K562 (cell line): ENCODE measurements around the gene VWA3A. TPM values are rescaled to one million over a fixed set of nuclear protein-coding genes. Genes with fewer than 3 reads are reported as not detected.

Experiments used
- ATAC-seq: fragments of 200-7000 bp; cut with Tn5 transposase; 3 replicates; pipeline ENCODE4 v1.9.1; 2020; ENCODE audit warnings: moderate library complexity
- BruUV-seq: library from RNA; stranded (reverse); fragments of 400-500 nt; replicated peaks from 2 replicates; lab custom pipeline; 2021; lab: Mats Ljungman, UMichigan
- CTCF ChIA-PET: fragments of 300-600 bp; formaldehyde crosslinking; extraction: SDS; loops from one replicate; lab custom pipeline; 2021; ENCODE audit warnings: low intra/inter-chr PET ratio; lab: Yijun Ruan, JAX
- POLR2A ChIA-PET: fragments of 300-600, 350-650 bp; sonication (Branson Sonifier 250); formaldehyde crosslinking; extraction: SDS; loops from one replicate; lab custom pipeline; 2021; ENCODE audit warnings: antibody characterized with exemption, inconsistent platforms; lab: Yijun Ruan, JAX
- DNase-seq, 4 experiments: peaks; one replicate each; pipeline versions ENCODE4 v3.0.0 to v3.0.0-alpha.2; 2011 to 2018; ENCODE audit warnings: low spot score in 3 of 4, mixed read lengths in 3 of 4; ENCODE audit errors: extremely low read depth in 1 of 4
- FAIRE-seq: peaks from 2 replicates; lab custom pipeline; 2011; peaks lifted over from hg19 to GRCh38; lab: Jason Lieb, UNC
- H2AFZ ChIP-seq: 2 replicates; pipeline ENCODE4 v1.6.0; 2011; ENCODE audit warnings: low read depth, low read length, control low read depth, inconsistent platforms
- H3K27ac ChIP-seq: fragments of 200-600 bp; 3 replicates; pipeline ENCODE4 v1.8.0; 2011; ENCODE audit warnings: low read depth, mild to moderate bottlenecking, control low read depth, inconsistent platforms, low read length, moderate library complexity, mixed read lengths; ENCODE audit errors: extremely low read depth
- H3K27me3 ChIP-seq, 2 experiments: fragments of 300-600 bp in 1 of 2; 2 replicates in 1 of 2; 3 replicates in 1 of 2; pipeline versions ENCODE4 v1.6.0 to v1.8.0; 2011; ENCODE audit warnings: inconsistent platforms in 2 of 2, low read length in 2 of 2, mild to moderate bottlenecking in 1 of 2, mixed read lengths in 1 of 2, moderate library complexity in 1 of 2; ENCODE audit not compliant: control insufficient read depth in 2 of 2, insufficient read depth in 2 of 2
- H3K36me3 ChIP-seq: fragments of 300-600 bp; 3 replicates; pipeline ENCODE4 v1.8.0; 2011; ENCODE audit warnings: mild to moderate bottlenecking, low read length, inconsistent platforms; ENCODE audit not compliant: control insufficient read depth, insufficient read depth
- H3K4me1 ChIP-seq, 2 experiments: fragments of 200-600 bp in 1 of 2; replicated peaks in 1 of 2; 2 replicates in 1 of 2; 3 replicates in 1 of 2; pipeline versions ENCODE4 v1.5.1 to v1.8.0; 2011; ENCODE audit warnings: inconsistent platforms in 2 of 2, low read length in 2 of 2, mild to moderate bottlenecking in 1 of 2, mixed read lengths in 1 of 2, moderate library complexity in 1 of 2; ENCODE audit not compliant: control insufficient read depth in 2 of 2, insufficient read depth in 2 of 2
- H3K4me2 ChIP-seq: 2 replicates; pipeline ENCODE4 v1.6.1; 2011; ENCODE audit warnings: low read length, control low read depth, inconsistent platforms, mixed read lengths; ENCODE audit not compliant: insufficient read depth
- H3K4me3 ChIP-seq: fragments of 200-600 bp; sonication (generic), shearing (Covaris generic); 2 replicates; pipeline ENCODE4 v1.5.1; 2016; ENCODE audit warnings: control low read depth, inconsistent platforms
- H3K79me2 ChIP-seq: fragments of 200-600 bp; 3 replicates; pipeline ENCODE4 v1.8.0; 2011; ENCODE audit warnings: low read length, inconsistent platforms; ENCODE audit not compliant: control insufficient read depth, insufficient read depth
- H3K9ac ChIP-seq, 2 experiments: 2 replicates each; pipeline versions ENCODE4 v1.6.0 to v1.6.1; 2011; ENCODE audit warnings: low read depth in 2 of 2, low read length in 2 of 2, control low read depth in 1 of 2, inconsistent platforms in 1 of 2, mild to moderate bottlenecking in 1 of 2, mixed read lengths in 1 of 2; ENCODE audit not compliant: insufficient read depth in 1 of 2
- H3K9me1 ChIP-seq: one replicate; pipeline ENCODE4 v1.6.0; 2011; ENCODE audit warnings: inconsistent platforms, mild to moderate bottlenecking, low read length, moderate library complexity; ENCODE audit not compliant: control insufficient read depth, insufficient read depth
- H3K9me3 ChIP-seq: replicated peaks from 2 replicates; pipeline ENCODE4 v1.5.1; 2011; ENCODE audit warnings: low read depth, low read length, inconsistent platforms; ENCODE audit not compliant: control insufficient read depth, insufficient read depth
- H4K20me1 ChIP-seq: replicated peaks from 2 replicates; pipeline ENCODE4 v1.6.1; 2011; ENCODE audit warnings: low read length, inconsistent platforms, mixed read lengths; ENCODE audit not compliant: control insufficient read depth, insufficient read depth
- ARID4B ChIP-seq: sonication (generic); formaldehyde crosslinking; IDR thresholded peaks from 2 replicates; pipeline ENCODE4 v1.8.0; 2022; ENCODE audit warnings: mild to moderate bottlenecking, missing genetic modification reagents
- BCOR ChIP-seq: fragments of 450-650 bp; IDR thresholded peaks from 2 replicates; pipeline ENCODE4 v1.6.1; 2016
- BHLHE40 ChIP-seq: IDR thresholded peaks from 2 replicates; pipeline ENCODE4 v1.6.1; 2011; ENCODE audit warnings: low read length, improper control_type of control experiment
- CBX8 ChIP-seq: fragments of 200-600 bp; sonication (generic); IDR thresholded peaks from 2 replicates; pipeline ENCODE4 v1.6.1; 2012; ENCODE audit warnings: borderline replicate concordance, mixed run types, low read depth, mild to moderate bottlenecking, moderate library complexity, mixed read lengths, low read length, control low read depth, inconsistent platforms; ENCODE audit not compliant: poor library complexity, severe bottlenecking; ENCODE audit errors: extremely low read depth
- EP400 ChIP-seq: fragments of 450-650 bp; IDR thresholded peaks from 2 replicates; pipeline ENCODE4 v1.6.1; 2017; ENCODE audit warnings: antibody characterized with exemption, mild to moderate bottlenecking, moderate library complexity
- MAZ ChIP-seq, 2 experiments: fragments of 450-650 bp in 1 of 2; sonication (generic) in 1 of 2; formaldehyde crosslinking; IDR thresholded peaks in 1 of 2; conservative IDR thresholded peaks in 1 of 2; 2 replicates each; pipeline versions ENCODE4 v1.4.0 to v1.5.0; 2020; ENCODE audit warnings: mild to moderate bottlenecking in 1 of 2, missing genetic modification reagents in 1 of 2
- NFXL1 ChIP-seq: fragments of 450-650 bp; formaldehyde crosslinking; IDR thresholded peaks from 2 replicates; pipeline ENCODE4 v1.4.0; 2021; ENCODE audit warnings: mild to moderate bottlenecking
- TEAD4 ChIP-seq, 2 experiments: sonication (generic) in 1 of 2; formaldehyde crosslinking in 1 of 2; IDR thresholded peaks; 2 replicates each; pipeline versions ENCODE4 v1.6.1 to v1.8.0; 2012 to 2022; ENCODE audit warnings: borderline replicate concordance in 1 of 2, inconsistent platforms in 1 of 2, low read length in 1 of 2, mild to moderate bottlenecking in 1 of 2, missing genetic modification reagents in 1 of 2
- ZNF165 ChIP-seq: fragments of 250-450 bp; sonication (Bioruptor Pico); IDR thresholded peaks from 2 replicates; pipeline ENCODE4 v1.4.0; 2020; ENCODE audit warnings: borderline replicate concordance
- ZNF384 ChIP-seq: IDR thresholded peaks from 2 replicates; pipeline ENCODE4 v1.6.1; 2012; ENCODE audit warnings: low read depth, low read length, improper control_type of control experiment
- WGBS: fragments of 100-300 bp; shearing (Covaris generic); methylation state at CpG from one replicate; pipeline ENCODE4 v1.1.6; 2016; ENCODE audit warnings: low coverage, mixed read lengths; ENCODE audit not compliant: insufficient coverage; ENCODE audit errors: missing lambda C conversion rate; 5-methylcytosine and 5-hydroxymethylcytosine counted together
- in situ Hi-C: fragments of 300-500 bp; cut with MboI; formaldehyde crosslinking; loops from 4 replicates; pipeline ENCODE4 v1.15.0; 2018; ENCODE audit warnings: inconsistent platforms, mixed read lengths
- intact Hi-C: fragments of 100-400 bp; cut with micrococcal nuclease; formaldehyde crosslinking; loops from 2 replicates; pipeline ENCODE4 v1.14.2; 2022
- polyA plus RNA-seq, 8 experiments: library from polyadenylated mRNA; depleted of rRNA in 4 of 8; stranded (reverse) in 5 of 8; unstranded in 3 of 8; fragments of >200 nt; fragmentation: Nextera tagmentation in 2 of 8; fragmentation: Illumina TruSeq in 1 of 8; extraction: Ambion mirVana in 2 of 8; extraction: Trizol in 1 of 8; gene quantifications; 2 replicates each; pipeline versions ENCODE4 v1.2.1 to v1.2.3, GENCODE V29; 2011 to 2014; ENCODE audit warnings: inconsistent platforms in 1 of 8, missing spikeins in 1 of 8
- total RNA-seq, 7 experiments: library from RNA; depleted of rRNA in 6 of 7; stranded (reverse); fragments of >200 nt in 6 of 7; fragmentation: Illumina TruSeq in 2 of 7; extraction: Trizol in 2 of 7; gene quantifications; 2 replicates each; pipeline versions ENCODE4 v1.2.1 to v1.2.3, GENCODE V29; 2011 to 2021; ENCODE audit warnings: low replicate concordance in 1 of 7

Gene VWA3A
- total and polyA plus RNA-seq, 9 of the 15 experiments (the other 6 are each of a cell fraction or from before 2014, with no cell fraction given), result not detected

- Histone ChIP-seq H3K9ac (no peak overlapping the region), H3K27ac (no peak overlapping the region), H4K20me1 (no peaks in the 10 kb centered on the region), H3K9me1 (no peaks in the 10 kb centered on the region), H2AFZ (no peak overlapping the region), H3K79me2 (no peaks in the 10 kb centered on the region), H3K4me3 (no peak overlapping the region), H3K36me3 (no peaks in the 10 kb centered on the region), H3K9me3 (no peaks in the 10 kb centered on the region), H3K4me2 (no peak overlapping the region), H3K27me3 (no peaks in the 10 kb centered on the region), H3K4me1 (no peaks in the 10 kb centered on the region; a peak in 1 of 5 replicates)
- intact Hi-C loops (no loop called here), in situ Hi-C loops (no loop called here)
- CTCF ChIA-PET, result interaction anchor here (0.7 kb wide), 1 partner anchor 123 kb away, joined by 3 read pairs; no protein-coding TSS in a partner anchor
- no TSS peak for BruUV-seq
- WGBS, result 32% methylated on average over 3 of the region's 3 CpGs
- ATAC-seq (no peak), DNase-seq (no peak), FAIRE-seq (no peak)
- TF ChIP-seq BHLHE40 (no peak), ZNF384 (0 out of 2 replicates have a peak, but pooled peaks have one; percentile 3)
- POLR2A ChIA-PET, result no interaction called here
Observed at GRCh38 chr16:22073350-22073749, 19.0 kb upstream of the VWA3A start.

DNA sequence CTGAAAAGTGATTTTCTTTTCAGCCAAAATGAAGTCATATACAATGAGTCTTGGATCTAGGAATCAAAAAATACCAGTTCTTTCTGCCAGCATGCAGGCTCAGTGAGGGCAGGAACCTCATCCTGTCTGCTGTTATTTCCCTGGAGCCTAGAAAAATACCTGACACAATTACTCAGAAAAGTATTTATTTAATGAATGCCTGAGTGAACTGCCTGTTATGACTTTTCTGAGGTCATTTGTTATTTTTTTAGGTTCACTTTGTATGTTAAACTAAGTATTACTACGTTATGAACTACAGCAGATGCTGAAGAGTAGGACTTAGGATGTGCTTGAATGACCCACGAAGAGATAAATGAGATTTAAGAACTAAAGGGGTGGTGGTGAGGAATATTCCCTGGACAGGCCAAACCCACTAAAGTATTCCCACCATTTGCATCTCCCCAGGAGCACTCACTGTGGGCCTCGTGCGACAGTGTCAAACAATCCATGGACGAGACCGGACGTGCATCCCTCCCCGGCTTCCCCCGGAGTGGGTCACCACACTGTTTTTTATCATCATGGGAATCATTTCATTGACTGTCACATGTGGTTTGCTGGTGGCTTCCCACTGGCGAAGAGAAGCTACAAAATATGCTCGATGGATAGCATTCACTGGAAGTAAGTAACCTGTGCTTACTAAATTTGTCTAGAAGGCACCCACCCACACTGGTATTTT, 17.1 kb upstream of the VWA3A start:
- Histone ChIP-seq H2AFZ (no peak overlapping the region), H3K4me3 (no peak overlapping the region), H3K9ac (no peak overlapping the region), H3K4me2 (no peak overlapping the region), H4K20me1 (no peaks in the 10 kb centered on the region), H3K36me3 (no peaks in the 10 kb centered on the region), H3K9me3 (no peaks in the 10 kb centered on the region), H3K27me3 (no peaks in the 10 kb centered on the region), H3K9me1 (no peaks in the 10 kb centered on the region), H3K4me1 (no peaks in the 10 kb centered on the region; a peak in 1 of 5 replicates), H3K79me2 (no peaks in the 10 kb centered on the region), H3K27ac (no peak overlapping the region)
- BruUV-seq, result no TSS peak
- WGBS, result 67% methylated on average over 11 of the region's 11 CpGs
- FAIRE-seq, result no peak
- in situ Hi-C loops, result no loop called here
- CTCF ChIA-PET, result no interaction called here
- DNase-seq, result no peak
- no peak for ATAC-seq
- POLR2A ChIA-PET, result no interaction called here
- intact Hi-C loops, result loop anchor here (5.0 kb wide), 1 partner anchor 123 kb away; the partner anchor contains the start of gene UQCRC2
- no peak for TF ChIP-seq ARID4B (CRISPR knock-in tag)
- no peak for TF ChIP-seq MAZ (CRISPR knock-in tag; conservative IDR thresholded peaks at IDR 0.05 in 1 of 2, IDR thresholded peaks at IDR 0.05 in 1 of 2)
- no peak for TF ChIP-seq ZNF165 (CRISPR knock-in tag)
- TF ChIP-seq NFXL1, result no peak
- no peak for TF ChIP-seq BCOR
- TF ChIP-seq TEAD4 (IDR thresholded peaks at IDR 0.05; ENCODE audit: low read length), result no peak
- no peak for TF ChIP-seq TEAD4 (CRISPR knock-in tag; IDR thresholded peaks at IDR 0.05; ENCODE audit: borderline replicate concordance)
- no peak for TF ChIP-seq EP400
- no peak for TF ChIP-seq CBX8
